B cell (primary cell): ENCODE results near the gene CTBP2. TPM values are rescaled to one million over a fixed set of nuclear protein-coding genes. Genes with fewer than 3 reads are reported as not detected.

ENCODE experiments used
- ATAC-seq: fragments of 200-7000 bp; cut with Tn5 transposase; one replicate; pipeline ENCODE4 v1.10.0; 2021; ENCODE audit warnings: low read depth, mild to moderate bottlenecking, moderate number of reproducible peaks, moderate library complexity
- CTCF ChIA-PET: fragments of 350-600 bp; sonication (Branson Sonifier 250); formaldehyde crosslinking; loops from one replicate; lab custom pipeline; 2021; ENCODE audit warnings: antibody characterized with exemption, inconsistent platforms; lab: Charles Lee
- POLR2A ChIA-PET: fragments of 350-600 bp; sonication (Branson Sonifier 250); formaldehyde crosslinking; loops from one replicate; lab custom pipeline; 2021; ENCODE audit warnings: antibody characterized with exemption; lab: Charles Lee
- DNase-seq: peaks from one replicate; pipeline ENCODE4 v3.0.0; 2013
- H2AFZ ChIP-seq: 2 replicates; pipeline ENCODE4 v1.6.1; 2012; ENCODE audit warnings: mild to moderate bottlenecking, low read depth, low read length; ENCODE audit not compliant: insufficient read depth, poor library complexity, severe bottlenecking
- H3K27ac ChIP-seq, 2 donors: 1 replicate in 1 of 2; 2 replicates in 1 of 2; pipeline ENCODE4 v1.5.1; 2012 to 2013; ENCODE audit warnings: low read length in 2 of 2, mild to moderate bottlenecking in 2 of 2, moderate library complexity in 1 of 2
- H3K27me3 ChIP-seq, 4 experiments: fragments of 200-600 bp in 1 of 4; sonication (generic) in 1 of 4; replicated peaks in 1 of 4; 1 replicate in 2 of 4; 2 replicates in 2 of 4; pipeline versions ENCODE4 v1.6.1 to v1.7.0; 2013 to 2016; ENCODE audit warnings: low read length in 3 of 4, mild to moderate bottlenecking in 2 of 4, mixed read lengths in 1 of 4, moderate library complexity in 1 of 4; ENCODE audit not compliant: insufficient read depth in 4 of 4, control insufficient read depth in 3 of 4; ENCODE audit errors: control extremely low read depth in 1 of 4
- H3K36me3 ChIP-seq, 2 experiments: replicated peaks in 1 of 2; 1 replicate in 1 of 2; 2 replicates in 1 of 2; pipeline versions ENCODE4 v1.6.1 to v1.7.1; 2013; ENCODE audit warnings: low read length in 1 of 2; ENCODE audit not compliant: insufficient read depth in 2 of 2, control insufficient read depth in 1 of 2; ENCODE audit errors: control extremely low read depth in 1 of 2, extremely low read depth in 1 of 2
- H3K4me1 ChIP-seq, 2 donors: fragments of 200-600 bp in 1 of 2; sonication (generic) in 1 of 2; 1 replicate in 1 of 2; 2 replicates in 1 of 2; pipeline versions ENCODE4 v1.5.1 to v1.6.1; 2013 to 2017; ENCODE audit warnings: low read length in 2 of 2; ENCODE audit not compliant: control insufficient read depth in 2 of 2, insufficient read depth in 2 of 2
- H3K4me2 ChIP-seq: replicated peaks from 2 replicates; pipeline ENCODE3; 2012; ENCODE audit warnings: mild to moderate bottlenecking, low read depth, low read length; ENCODE audit not compliant: poor library complexity, severe bottlenecking
- H3K4me3 ChIP-seq, 5 experiments: fragments of 200-600 bp in 1 of 5; sonication (generic) in 1 of 5; 1 replicate in 3 of 5; 2 replicates in 2 of 5; pipeline versions ENCODE4 v1.5.1 to v1.7.0; 2011 to 2016; ENCODE audit warnings: low read length in 4 of 5, mild to moderate bottlenecking in 4 of 5, low read depth in 2 of 5, control low read depth in 1 of 5, moderate library complexity in 1 of 5; ENCODE audit not compliant: insufficient read depth in 1 of 5; ENCODE audit errors: control extremely low read depth in 1 of 5, extremely low read depth in 1 of 5
- H3K79me2 ChIP-seq: fragments of 200-600 bp; sonication (generic); one replicate; pipeline ENCODE4 v1.6.0; 2016; ENCODE audit warnings: low read length; ENCODE audit not compliant: control insufficient read depth, insufficient read depth
- H3K9ac ChIP-seq: fragments of 200-600 bp; sonication (generic); 2 replicates; pipeline ENCODE4 v1.6.1; 2017; ENCODE audit warnings: mild to moderate bottlenecking, low read length, moderate library complexity
- H3K9me3 ChIP-seq, 3 donors: one replicate each; pipeline versions ENCODE4 v1.6.1 to v1.7.1; 2013; ENCODE audit warnings: low read length in 2 of 3; ENCODE audit not compliant: control insufficient read depth in 2 of 3, insufficient read depth in 1 of 3; ENCODE audit errors: control extremely low read depth in 1 of 3
- H4K20me1 ChIP-seq: 2 replicates; pipeline ENCODE4 v1.6.0; 2012; ENCODE audit warnings: mild to moderate bottlenecking, low read length; ENCODE audit not compliant: insufficient read depth, control insufficient read depth, poor library complexity, severe bottlenecking
- H3K27ac Mint-ChIP-seq: one replicate; pipeline ENCODE4 v1.8.0; 2021; ENCODE audit warnings: mixed read lengths
- H3K27me3 Mint-ChIP-seq: one replicate; pipeline ENCODE4 v1.8.0; 2021; ENCODE audit warnings: mixed read lengths
- H3K4me1 Mint-ChIP-seq: one replicate; pipeline ENCODE4 v1.8.0; 2021; ENCODE audit warnings: mixed read lengths
- H3K4me3 Mint-ChIP-seq: one replicate; pipeline ENCODE4 v1.8.0; 2021; ENCODE audit warnings: mixed read lengths
- H3K9me3 Mint-ChIP-seq: one replicate; pipeline ENCODE4 v1.8.0; 2022; ENCODE audit warnings: mixed read lengths; ENCODE audit not compliant: insufficient read depth
- EZH2 ChIP-seq: IDR thresholded peaks from 2 replicates; pipeline ENCODE4 v1.6.1; 2012; ENCODE audit warnings: borderline replicate concordance, low read depth, mild to moderate bottlenecking, moderate library complexity, low read length; ENCODE audit not compliant: insufficient read depth, poor library complexity, severe bottlenecking
- WGBS: methylation state at CpG from one replicate; pipeline ENCODE4 v1.1.5; 2013; ENCODE audit warnings: missing lambda C conversion rate; ENCODE audit not compliant: insufficient coverage; 5-methylcytosine and 5-hydroxymethylcytosine counted together
- intact Hi-C: fragments of 100-400 bp; cut with micrococcal nuclease; formaldehyde crosslinking; loops from one replicate; pipeline ENCODE4 v1.10.0; 2022
- polyA plus RNA-seq: library from polyadenylated mRNA; depleted of rRNA; stranded (reverse); fragments of >200 nt; gene quantifications from 2 replicates; pipeline ENCODE4 v1.2.3, GENCODE V29; 2012
- total RNA-seq, 2 donors: library from RNA; stranded (reverse); fragments of 120-200 nt in 1 of 2; gene quantifications; 1 replicate in 1 of 2; 2 replicates in 1 of 2; pipeline versions ENCODE4 v1.2.3 to v1.2.4, GENCODE V29; 2013 to 2022
- TF ChIP-seq, protein P1 (sequence below): fragments of 200-600 bp; IDR thresholded peaks from one replicate; pipeline ENCODE4 v1.8.0; 2022; ENCODE audit warnings: antibody characterized with exemption, mild to moderate bottlenecking

Gene CTBP2
- total and polyA plus RNA-seq, 2 donors (not counting 1 experiment from before 2014, with no cell fraction given): 0.39 to 0.85 TPM

DNA sequence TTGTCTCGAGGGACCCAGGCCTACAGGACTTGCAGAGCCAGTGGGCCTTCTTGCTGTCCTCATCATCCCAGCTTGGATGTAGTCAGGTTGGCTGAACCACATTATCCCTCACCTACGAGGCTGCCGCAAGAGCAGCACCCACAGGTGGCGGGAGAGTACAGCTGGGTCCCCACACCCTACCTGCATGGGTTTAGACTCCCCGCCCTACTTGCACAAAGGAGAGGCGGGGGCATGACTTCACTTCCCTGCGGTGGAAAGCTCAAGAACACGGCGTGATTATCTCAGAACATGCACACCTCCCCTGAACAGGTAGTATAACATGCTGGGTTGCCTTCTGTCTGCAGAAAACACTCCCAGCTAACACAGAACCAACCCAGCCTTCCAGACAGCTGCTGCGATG, 57.5 kb downstream of the CTBP2 start:
- DNase-seq (no peak), ATAC-seq (no peak)
- Histone ChIP-seq H3K9ac (no peak overlapping the region), H3K4me2 (no peak overlapping the region), H3K27ac (no peak overlapping the region), H2AFZ (no peak overlapping the region), H3K79me2 (peaks cover 2% of the 10 kb centered on the region), H3K4me3 (no peak overlapping the region), H3K4me1 (no peaks in the 10 kb centered on the region), H3K27me3 (peaks cover 0 to 4% (median 0%) of the 10 kb centered on the region in 4 experiments), H4K20me1 (no peaks in the 10 kb centered on the region), H3K36me3 (no peaks in the 10 kb centered on the region), H3K9me3 (peaks cover 0 to 9% (median 0%) of the 10 kb centered on the region in 3 donors)
- TF ChIP-seq, protein P1, sequence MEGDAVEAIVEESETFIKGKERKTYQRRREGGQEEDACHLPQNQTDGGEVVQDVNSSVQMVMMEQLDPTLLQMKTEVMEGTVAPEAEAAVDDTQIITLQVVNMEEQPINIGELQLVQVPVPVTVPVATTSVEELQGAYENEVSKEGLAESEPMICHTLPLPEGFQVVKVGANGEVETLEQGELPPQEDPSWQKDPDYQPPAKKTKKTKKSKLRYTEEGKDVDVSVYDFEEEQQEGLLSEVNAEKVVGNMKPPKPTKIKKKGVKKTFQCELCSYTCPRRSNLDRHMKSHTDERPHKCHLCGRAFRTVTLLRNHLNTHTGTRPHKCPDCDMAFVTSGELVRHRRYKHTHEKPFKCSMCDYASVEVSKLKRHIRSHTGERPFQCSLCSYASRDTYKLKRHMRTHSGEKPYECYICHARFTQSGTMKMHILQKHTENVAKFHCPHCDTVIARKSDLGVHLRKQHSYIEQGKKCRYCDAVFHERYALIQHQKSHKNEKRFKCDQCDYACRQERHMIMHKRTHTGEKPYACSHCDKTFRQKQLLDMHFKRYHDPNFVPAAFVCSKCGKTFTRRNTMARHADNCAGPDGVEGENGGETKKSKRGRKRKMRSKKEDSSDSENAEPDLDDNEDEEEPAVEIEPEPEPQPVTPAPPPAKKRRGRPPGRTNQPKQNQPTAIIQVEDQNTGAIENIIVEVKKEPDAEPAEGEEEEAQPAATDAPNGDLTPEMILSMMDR: no peak
- TF ChIP-seq EZH2: no peak
- 89% methylated on average over 10 of the region's 10 CpGs for WGBS
- POLR2A ChIA-PET: no interaction called here
- H3K4me3 Mint-ChIP-seq: no peak overlapping the region
- H3K4me1 Mint-ChIP-seq: no peaks in the 10 kb centered on the region
- peaks cover 5% of the 10 kb centered on the region for H3K9me3 Mint-ChIP-seq
- H3K27ac Mint-ChIP-seq: no peak overlapping the region
- intact Hi-C loops: no loop called here
- CTCF ChIA-PET: no interaction called here
- peaks cover 27% of the 10 kb centered on the region for H3K27me3 Mint-ChIP-seq

DNA sequence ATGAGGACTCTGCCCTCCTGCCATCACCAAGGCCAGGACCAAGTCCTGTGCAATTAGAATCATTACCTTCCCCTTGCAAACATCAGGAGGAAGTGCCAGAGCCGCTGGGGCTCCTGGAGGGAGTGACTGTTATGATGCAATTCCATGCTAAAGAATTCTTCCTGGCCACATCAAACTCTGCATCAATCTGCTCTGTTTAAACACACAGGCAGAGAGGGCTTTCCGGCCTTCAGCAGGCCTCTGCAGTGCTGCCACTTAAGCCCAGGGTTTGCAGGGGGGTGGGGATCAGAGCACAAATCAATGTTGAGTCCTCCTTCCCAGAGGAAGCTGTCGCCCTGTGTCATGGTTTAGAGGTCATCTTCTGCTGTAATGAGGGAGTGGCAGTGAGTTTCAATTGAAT, 58.1 kb downstream of the CTBP2 start:
- H3K4me1 ChIP-seq: no peaks in the 10 kb centered on the region
- Mint-ChIP-seq H3K27me3 (peaks cover 23% of the 10 kb centered on the region), H3K4me1 (no peaks in the 10 kb centered on the region), H3K27ac (no peak overlapping the region), H3K9me3 (peaks cover under 1% of the 10 kb centered on the region), H3K4me3 (no peak overlapping the region)
- no peaks in the 10 kb centered on the region for H4K20me1 ChIP-seq
- H3K27ac ChIP-seq: no peak overlapping the region
- H3K27me3 ChIP-seq: peaks cover 0 to 4% (median 0%) of the 10 kb centered on the region in 4 experiments
- H3K9me3 ChIP-seq: peaks cover 0 to 4% (median 0%) of the 10 kb centered on the region in 3 donors
- ChIA-PET CTCF (no interaction called here), POLR2A (no interaction called here)
- WGBS: 88% methylated on average over 2 of the region's 3 CpGs
- ATAC-seq: no peak
- intact Hi-C loops: no loop called here
- peaks cover 2% of the 10 kb centered on the region for H3K79me2 ChIP-seq
- DNase-seq: no peak
- H3K9ac ChIP-seq: no peak overlapping the region
- no peaks in the 10 kb centered on the region for H3K36me3 ChIP-seq
- no peak overlapping the region for H3K4me3 ChIP-seq
- H2AFZ ChIP-seq: no peak overlapping the region
- TF ChIP-seq EZH2: no peak
- TF ChIP-seq, protein P1: no peak
- H3K4me2 ChIP-seq: no peak overlapping the region
